NCI-H345 (cell line): Measurements from ENCODE around the gene MTFR2.

Experiments used
- DNase-seq: peaks from one replicate; lab custom pipeline; 2025; lab: John Stamatoyannopoulos, UW

The MTFR2 gene

DNA sequence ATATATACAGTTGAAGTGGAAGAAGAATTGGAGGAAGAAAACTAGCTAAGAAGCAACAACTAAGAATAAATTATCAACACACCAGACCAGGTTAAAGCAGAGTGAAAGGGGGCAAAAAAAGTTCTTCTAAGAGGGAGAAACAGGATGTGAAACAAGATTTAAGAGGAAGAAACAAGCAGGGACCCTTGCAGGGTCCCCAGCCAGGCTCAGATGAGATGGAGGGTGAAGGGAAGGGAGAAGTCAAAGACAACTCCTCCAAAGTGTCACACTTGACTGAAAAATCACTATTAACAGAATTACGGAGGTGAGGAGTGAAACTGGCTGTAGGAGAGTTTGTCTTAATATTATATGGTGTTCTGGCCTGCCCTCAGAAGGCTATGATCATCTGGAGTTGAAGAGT lies 65.4 kb downstream of the MTFR2 start:
- no peak for DNase-seq

DNA sequence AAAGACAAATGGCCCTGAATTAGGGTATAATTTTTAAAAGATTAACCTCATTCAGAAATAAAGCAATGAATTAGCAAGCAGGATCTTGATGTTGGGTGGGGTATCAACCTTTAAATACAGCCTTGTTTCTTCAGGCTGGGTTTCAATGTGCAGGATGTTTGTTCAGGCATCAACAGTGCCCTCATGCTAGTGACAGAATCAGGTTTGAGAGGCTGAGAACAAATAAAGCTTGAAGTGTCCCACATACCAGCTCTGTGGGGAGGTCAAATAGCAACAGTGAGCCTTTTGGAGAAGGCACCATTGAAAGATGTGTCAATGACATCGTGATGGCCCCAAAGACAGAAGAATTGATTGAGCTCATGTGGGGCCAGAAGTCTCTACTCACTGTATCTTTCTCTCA lies 68.2 kb downstream of the MTFR2 start:
- peak; percentile 8 for DNase-seq

DNA sequence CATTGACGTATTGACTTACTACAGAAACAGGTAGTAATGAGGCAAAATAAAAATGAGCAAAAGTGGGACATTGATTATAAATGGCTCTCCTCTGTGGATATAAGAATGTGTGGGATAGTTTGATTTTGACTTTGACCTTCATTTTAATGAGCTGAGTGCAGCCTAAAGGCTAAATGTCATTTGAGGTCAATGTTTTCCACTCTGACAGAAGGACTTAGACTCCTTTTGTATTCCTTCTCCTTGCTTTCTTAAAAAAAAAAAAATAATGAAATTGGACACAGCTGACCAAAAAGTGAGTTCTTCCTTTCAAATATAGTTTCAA lies 68.6 kb downstream of the MTFR2 start:
- no peak for DNase-seq
